Measurements from ENCODE around the gene AKAP8L.

DNA sequence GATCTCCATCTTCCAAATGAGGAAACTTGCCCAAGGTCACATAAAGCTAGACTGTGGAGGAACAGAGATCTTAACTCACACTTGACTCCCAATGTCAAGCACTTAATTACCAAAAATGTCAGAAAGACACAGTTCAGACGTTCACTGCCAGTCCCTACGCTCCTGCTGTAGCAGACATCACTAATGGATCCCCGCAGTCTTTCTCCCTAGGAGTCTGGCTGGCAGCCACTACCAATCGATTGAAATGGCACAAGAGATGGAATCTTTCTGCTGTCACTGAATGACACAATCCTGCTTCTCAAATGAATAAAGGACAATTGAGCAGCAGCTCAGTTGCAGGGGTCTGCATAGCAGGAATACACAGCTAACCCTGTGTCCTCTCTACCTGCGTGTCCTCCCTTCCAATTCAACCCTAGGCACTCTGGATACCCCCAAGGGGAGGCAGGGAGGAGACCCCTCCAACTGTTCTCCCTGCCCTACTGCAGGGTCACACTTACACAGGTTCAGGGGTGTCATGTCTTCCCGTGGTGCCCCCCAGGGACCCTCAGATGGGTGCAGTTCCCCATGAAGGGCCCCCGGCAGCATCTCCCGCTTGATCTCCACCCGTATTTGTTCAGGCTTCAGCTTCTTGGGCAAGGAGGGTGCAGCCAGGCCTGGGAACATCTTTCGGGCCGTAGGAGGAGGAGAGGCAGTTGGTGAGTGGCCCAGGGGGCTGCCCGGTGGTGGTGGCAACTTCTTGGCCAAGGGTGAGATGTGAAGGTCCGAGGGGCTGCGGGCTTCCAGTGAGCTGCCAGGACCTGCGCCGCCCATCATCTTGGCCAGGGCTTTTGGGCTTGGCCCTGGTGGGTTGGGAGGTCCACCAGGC is 7.9 kb upstream of the AKAP8L start:
- TF ChIP-seq, protein P1, sequence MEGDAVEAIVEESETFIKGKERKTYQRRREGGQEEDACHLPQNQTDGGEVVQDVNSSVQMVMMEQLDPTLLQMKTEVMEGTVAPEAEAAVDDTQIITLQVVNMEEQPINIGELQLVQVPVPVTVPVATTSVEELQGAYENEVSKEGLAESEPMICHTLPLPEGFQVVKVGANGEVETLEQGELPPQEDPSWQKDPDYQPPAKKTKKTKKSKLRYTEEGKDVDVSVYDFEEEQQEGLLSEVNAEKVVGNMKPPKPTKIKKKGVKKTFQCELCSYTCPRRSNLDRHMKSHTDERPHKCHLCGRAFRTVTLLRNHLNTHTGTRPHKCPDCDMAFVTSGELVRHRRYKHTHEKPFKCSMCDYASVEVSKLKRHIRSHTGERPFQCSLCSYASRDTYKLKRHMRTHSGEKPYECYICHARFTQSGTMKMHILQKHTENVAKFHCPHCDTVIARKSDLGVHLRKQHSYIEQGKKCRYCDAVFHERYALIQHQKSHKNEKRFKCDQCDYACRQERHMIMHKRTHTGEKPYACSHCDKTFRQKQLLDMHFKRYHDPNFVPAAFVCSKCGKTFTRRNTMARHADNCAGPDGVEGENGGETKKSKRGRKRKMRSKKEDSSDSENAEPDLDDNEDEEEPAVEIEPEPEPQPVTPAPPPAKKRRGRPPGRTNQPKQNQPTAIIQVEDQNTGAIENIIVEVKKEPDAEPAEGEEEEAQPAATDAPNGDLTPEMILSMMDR (IDR thresholded peaks at IDR 0.05) = no peak
- TF ChIP-seq EP300 (IDR thresholded peaks at IDR 0.05; ENCODE audit: borderline replicate concordance in 1 of 2, low read depth in 1 of 2, low read length in 1 of 2) = no peak
- TF ChIP-seq, protein P2, sequence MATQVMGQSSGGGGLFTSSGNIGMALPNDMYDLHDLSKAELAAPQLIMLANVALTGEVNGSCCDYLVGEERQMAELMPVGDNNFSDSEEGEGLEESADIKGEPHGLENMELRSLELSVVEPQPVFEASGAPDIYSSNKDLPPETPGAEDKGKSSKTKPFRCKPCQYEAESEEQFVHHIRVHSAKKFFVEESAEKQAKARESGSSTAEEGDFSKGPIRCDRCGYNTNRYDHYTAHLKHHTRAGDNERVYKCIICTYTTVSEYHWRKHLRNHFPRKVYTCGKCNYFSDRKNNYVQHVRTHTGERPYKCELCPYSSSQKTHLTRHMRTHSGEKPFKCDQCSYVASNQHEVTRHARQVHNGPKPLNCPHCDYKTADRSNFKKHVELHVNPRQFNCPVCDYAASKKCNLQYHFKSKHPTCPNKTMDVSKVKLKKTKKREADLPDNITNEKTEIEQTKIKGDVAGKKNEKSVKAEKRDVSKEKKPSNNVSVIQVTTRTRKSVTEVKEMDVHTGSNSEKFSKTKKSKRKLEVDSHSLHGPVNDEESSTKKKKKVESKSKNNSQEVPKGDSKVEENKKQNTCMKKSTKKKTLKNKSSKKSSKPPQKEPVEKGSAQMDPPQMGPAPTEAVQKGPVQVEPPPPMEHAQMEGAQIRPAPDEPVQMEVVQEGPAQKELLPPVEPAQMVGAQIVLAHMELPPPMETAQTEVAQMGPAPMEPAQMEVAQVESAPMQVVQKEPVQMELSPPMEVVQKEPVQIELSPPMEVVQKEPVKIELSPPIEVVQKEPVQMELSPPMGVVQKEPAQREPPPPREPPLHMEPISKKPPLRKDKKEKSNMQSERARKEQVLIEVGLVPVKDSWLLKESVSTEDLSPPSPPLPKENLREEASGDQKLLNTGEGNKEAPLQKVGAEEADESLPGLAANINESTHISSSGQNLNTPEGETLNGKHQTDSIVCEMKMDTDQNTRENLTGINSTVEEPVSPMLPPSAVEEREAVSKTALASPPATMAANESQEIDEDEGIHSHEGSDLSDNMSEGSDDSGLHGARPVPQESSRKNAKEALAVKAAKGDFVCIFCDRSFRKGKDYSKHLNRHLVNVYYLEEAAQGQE (IDR thresholded peaks at IDR 0.05; ENCODE audit: low read depth, low read length) = no peak
- TF ChIP-seq ELF1 (IDR thresholded peaks at IDR 0.05) = no peak
- TF ChIP-seq YY1 (IDR thresholded peaks at IDR 0.05; ENCODE audit: low read depth) = no peak
- TF ChIP-seq, protein P3, sequence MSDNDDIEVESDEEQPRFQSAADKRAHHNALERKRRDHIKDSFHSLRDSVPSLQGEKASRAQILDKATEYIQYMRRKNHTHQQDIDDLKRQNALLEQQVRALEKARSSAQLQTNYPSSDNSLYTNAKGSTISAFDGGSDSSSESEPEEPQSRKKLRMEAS (IDR thresholded peaks at IDR 0.05; ENCODE audit: low read depth) = no peak
- no peak for TF ChIP-seq NFIC (IDR thresholded peaks at IDR 0.05; ENCODE audit: borderline replicate concordance)
- TF ChIP-seq SMC3 (IDR thresholded peaks at IDR 0.05; ENCODE audit: low read depth, low read length) = no peak
- no peak for TF ChIP-seq RAD21 (IDR thresholded peaks at IDR 0.05; ENCODE audit: low read length)

Data from SK-N-SH (cell line).